Stimulated activated CD4-positive, alpha-beta T cell treated with anti-CD3 and anti-CD28 coated beads, TNF-alpha, amount 100 ng/mL, for 24 hours (primary cell): ENCODE data around the gene HMSD.

Experiments
- DNase-seq, 3 experiments: peaks; one replicate each; pipeline ENCODE4 v3.0.0-alpha.2; 2020; ENCODE audit warnings: low read depth in 3 of 3

The HMSD gene

DNA sequence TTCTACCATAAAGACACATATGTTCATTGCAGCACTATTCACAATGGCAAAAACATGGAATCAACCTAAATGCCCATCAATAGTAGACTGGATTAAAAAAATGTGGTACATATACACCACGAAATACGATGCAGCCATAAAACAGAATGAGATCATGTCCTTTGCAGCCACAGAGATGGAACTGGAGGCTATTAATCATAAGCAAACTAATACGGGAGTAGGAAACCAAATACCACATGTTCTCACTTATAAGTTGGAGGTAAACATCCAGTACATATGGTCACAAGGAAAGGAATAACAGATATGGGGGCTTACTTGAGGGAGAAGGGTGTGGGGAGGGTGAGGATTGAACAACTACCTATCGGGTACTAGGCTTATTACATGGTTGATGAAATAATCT lies 7.7 kb downstream of the HMSD start:
- DNase-seq = no peak

DNA sequence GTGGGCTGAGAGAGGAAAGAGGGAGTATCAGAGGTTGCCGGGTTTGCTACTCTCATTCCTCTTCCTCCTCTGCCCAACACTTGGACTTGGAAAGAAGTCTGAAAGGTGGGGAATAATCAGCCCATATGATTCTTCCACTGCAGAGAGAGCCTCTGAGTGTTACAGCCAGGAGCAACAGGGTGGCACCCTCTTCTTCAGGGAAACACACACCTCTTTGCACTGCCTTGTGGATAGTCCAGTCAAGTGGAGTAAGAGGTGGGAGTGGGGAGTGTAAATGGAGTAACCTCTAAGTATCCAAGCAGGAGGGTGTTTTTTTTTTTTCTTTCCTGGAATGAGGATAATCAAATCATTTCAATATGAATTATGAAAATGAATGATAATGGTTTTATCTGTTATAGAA lies 11.8 kb downstream of the HMSD start:
- no peak for DNase-seq

DNA sequence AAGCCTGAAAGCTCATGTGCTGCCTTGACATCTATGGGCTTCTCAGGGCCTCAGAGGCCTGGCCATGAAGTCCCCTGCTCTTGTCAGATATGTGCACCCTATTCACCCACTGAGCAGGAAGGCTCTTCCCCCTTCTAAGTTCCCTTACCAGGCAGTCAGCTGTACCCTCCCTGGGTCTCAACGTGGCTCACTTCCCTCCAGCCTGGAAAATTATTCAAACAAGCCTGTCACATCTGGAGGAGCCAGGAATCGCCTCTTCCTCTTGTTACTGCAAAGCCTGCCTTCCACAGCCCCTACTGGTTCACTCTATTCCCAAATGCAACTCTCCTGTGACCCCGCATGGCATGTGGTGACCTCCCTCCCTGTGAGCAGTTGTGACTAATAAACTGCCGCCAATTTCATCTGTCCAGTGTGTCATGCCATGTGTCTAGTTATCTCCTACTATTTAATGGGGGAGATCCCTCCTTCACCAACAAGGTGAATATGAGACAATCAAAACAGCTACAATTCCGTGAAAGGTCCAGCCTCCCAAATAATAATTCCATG lies 12.4 kb downstream of the HMSD start:
- no peak for DNase-seq

DNA sequence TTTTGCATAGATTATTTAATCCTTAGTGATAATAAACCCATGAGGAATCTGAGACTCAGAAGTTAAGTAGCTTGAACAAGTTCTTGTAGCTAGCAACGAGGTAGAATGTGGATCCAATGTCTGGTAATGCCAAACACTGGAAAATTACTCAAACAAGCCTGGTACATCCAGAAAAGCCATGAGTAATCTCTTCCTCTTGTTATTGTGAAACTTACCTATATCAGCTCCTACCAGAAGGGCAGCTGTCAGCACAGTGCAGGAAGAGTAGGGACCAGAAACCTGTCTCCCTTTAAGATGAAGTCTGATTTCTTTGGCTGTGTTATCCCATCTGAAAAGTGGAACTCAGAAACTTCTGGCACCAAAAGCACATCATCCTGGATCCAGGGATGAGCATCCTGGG lies 13.0 kb downstream of the HMSD start:
- DNase-seq = no peak

DNA sequence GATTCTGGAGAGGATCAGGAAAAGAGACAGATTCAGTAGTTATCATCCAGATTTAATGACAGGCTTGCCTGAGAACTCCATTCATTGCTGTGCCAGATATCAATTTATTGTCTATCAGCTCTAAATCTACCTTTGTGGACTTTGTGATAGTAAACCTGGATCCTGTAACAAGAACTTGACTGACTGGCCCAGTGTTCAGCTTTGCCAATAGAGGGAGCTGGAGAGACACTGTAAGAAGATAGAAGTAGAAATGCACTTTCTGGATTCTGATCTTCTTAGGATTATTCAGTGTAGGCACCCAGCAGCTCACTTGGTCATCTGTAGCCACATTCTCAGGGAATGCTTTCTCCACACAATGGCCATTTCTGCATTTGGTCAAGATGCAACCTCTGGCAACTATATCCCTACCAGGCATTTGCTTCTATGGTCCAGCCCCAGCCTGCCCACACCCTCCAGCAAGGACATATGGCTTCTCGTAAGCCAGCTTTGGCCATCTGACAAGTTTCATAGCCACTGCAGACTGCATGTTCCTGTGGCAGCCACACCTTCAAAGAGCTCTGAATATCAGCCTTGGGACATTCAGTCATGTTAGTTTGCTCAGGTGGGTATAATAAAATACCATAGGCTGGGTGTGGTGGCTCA lies 14.6 kb downstream of the HMSD start:
- peak in 2 of 3 experiments; percentile 7 to 26 for DNase-seq

DNA sequence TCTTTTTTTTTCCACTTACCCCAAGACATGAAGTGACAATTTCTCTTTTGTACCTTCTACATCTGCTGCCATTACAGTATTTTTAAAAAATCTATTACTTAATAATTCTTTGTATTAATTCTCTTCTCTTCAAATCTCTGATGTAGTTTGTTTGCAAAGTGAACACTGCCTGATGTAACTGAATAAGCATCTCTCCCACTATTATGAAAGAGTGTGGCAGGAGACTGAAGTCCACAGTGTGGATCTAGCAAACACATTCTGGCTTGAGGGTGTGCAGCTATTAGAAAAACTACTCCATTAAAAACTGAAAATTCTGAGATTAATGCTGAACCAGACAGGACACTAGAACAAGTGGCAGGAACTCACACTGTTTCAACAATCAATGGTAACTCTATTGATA lies 15.8 kb downstream of the HMSD start:
- DNase-seq = no peak

DNA sequence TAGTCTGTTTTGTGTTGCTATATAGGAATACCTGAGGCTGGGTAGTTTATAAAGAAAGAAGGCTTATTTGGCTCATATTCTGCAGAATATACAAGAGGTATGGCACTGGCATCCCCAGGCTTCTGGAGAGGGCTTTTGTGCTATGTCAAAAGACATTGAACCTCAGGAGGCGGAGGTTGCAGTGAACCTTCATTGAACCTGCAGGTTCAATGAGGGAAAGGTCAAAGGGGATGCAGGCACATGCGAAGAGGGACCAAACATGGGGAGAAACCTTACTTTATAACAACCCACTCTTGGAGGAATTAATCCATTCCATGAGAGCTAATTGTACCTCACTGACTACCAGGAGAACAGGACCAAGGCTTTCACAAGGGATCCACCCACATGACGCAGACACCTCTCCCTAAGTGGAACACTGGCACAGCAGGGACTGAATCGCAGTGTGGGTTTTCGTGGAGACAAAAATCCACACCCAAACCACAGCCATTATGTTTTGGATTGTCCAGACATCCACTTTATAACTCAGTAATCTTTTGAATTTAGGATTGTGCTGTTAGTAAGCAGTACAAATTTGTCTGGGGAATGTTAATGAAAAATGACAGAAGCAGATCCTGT lies 16.7 kb downstream of the HMSD start:
- no peak for DNase-seq

DNA sequence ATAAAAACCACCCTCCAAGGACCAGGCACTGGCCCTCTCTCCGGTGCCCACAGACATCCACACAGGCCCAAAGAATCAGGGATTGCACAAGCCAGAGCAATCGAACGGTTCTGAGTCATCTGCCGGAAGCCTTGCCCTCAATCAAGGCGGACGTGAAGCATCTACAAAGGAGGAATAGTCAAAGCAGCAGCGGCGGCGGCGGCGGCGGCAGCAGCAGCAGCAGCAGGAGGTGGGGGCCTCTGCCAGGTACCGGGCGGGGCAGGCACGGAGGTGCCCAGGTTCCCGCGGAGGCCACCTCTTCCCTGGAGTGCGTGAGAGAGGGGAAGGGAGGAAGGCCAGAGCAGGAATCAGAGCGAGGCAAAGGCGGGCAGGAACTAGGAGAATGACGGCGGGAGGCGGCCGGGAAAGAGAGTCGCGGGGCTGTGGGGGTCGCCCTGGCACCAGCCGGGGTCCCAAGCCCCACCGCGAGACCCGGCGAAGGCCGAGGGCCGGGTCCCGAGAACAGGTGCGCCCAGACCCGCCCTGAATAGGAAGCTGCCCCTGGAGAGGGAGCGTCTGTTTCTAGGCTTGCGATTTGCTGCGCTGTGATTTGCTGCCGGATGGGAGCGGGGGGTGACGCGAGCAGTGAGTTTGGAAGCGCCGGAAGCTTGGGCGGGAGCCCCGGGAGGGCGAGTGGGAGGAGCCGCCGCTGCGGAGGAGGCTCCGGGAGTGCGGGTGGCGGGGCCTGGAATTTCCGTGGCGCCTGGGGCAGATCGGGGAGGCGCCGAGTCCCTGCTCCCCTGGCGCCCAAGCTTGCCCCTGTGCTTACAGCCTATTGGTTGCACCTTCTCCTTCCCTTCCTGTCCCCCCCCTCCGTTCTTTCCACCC lies 21.1 kb downstream of the HMSD start, which contains the start of gene SERPINB8:
SERPINB8 (plus strand) TSS at position 140 of the 867 bp plus-strand sequence. CDS start 8,228 bp downstream, outside the sequence.
- peak; percentile 59 to 84 (median 67) for DNase-seq

DNA sequence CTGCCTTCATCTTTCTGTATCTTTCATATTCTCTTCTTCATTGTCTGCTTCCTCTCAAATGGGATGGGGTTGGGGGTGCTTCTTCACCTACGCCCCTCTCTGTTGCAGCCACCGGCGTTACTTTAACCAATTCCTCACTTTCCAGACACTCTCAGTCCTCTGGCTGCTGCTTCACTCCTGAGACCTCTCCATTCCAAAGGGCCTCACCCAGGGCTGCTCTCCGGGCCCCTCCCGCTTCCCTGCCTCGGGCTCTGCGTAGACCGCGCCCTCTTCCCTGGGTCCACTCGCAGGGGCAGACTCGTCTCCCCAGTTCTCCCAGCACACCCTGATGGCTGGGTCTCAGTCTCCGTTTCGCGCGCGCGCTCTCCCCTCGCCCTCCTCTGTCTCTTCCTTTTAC lies 21.7 kb downstream of the HMSD start:
- no peak for DNase-seq

DNA sequence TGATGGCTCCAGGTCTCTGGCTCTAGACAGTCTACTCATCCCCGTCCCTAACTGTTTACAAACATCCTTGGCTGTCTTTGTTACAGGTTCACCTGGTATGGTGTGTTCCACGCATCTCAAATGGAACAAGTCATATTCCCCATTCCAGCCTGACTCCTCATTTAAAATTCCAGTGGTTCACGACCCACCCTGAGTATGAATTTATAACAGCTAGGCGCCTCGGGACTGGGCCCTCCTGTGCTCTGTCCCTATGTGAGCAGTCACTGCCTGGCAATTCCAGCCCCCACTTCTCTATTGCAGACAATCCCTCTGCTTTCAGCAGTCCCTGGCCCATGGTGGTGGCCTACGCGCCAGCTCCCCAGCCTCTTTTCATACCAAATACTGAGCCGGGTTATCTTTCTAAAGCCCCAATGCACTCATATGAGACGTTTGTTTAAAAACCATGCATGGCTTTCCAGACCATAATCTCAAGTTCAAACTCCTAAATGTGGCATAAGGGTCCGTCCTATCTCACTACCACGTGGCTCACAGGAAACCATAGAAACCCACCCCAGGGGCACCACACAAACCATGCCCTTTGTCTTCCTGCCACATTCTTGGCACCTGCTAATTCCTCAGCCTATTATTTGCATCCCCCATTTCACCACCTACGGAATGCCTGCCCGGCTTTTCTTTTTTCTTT lies 22.4 kb downstream of the HMSD start:
- no peak for DNase-seq

DNA sequence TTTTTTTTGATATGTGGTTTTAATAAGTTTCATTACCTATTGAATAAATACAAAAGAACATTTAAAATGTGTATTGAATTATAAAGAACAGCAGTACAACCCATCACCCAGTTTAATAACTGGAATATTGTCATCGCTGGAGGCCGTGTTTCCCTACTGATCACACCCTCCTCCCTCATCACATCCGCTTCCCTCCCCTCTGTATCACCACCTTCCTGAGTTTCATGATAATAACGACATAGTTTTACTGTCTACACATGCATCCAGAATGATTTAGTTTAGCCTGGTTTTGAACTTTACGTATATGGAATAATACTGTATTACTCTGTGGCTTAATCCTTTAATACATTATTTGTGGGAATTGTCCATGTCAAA lies 22.9 kb downstream of the HMSD start:
- no peak for DNase-seq

DNA sequence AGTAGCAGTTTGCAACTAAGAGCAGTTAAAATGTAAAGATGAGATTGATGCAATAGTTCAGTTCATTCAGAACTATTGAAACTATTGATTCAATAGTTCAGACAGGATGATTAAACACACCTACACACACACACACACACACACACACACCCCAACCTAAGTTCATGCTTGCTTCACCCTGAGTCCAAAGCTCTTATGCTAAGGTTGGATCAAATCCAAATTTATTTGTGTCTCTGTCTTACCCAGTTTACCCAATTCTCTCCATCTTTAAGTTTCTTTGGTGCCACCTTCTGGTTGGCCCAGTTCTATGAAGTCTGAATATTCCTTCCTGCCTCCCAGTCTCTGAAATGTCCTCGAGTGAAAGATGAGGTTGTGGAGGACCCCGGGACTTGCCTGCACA lies 25.9 kb downstream of the HMSD start:
- DNase-seq = no peak

DNA sequence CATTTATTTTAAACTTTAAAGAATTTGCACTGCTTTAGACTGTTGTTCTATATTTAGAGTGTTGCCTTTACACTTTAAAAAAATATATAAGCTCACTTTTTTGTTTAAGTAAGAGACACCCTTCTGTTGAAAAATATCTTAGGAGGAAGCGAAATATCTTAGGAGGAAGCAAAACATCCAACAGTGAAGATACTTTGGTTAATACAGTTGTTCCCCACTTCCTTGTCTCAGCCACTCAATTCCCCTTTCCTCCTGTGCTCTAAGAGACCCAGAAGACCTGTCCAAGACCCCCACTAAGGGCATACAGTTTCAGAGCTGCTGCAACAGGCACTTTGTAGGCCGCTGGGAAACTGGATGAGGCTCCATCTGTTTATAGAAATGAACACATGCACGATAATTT lies 26.5 kb downstream of the HMSD start:
- DNase-seq = no peak

DNA sequence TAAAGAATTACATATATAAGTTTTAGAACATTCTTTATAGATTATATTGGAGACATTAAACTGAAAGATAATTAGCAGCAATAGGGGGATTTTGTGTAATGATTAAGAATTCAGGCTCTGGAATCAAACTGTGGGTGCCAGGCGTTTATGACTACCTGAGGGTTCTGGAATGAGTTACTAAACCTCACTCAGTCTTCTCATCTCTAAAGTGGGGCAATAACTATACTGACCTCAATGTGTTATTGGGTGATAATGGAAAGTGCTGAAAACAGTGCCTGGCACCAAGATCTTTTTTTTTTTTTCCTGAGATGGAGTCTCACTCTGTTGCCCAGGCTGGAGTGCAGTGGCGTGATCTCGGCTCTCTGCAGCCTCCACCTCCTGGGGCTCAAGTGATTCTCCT lies 27.9 kb downstream of the HMSD start:
- DNase-seq = no peak

DNA sequence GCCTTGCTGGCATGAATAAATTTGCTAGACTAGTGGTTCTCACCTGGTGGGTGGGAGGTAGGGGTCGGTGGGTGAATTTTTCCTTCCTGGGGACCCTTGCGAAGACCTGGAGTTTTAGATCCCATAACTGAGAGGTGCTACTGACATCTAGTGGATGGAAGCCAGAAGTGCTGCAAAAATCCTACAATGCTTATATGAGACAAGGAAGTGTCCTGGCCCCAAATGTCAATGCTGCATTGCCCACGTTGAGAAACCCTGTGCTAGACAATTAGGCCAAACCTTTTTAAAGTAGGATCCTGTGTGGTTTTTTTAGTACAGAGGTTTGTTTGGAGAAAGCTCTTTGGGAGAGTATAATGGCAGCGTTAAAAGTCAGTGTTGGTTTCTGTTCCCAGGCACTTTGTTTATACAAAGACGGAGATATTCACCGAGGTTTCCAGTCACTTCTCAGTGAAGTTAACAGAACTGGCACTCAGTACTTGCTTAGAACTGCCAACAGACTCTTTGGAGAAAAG lies 30.4 kb downstream of the HMSD start:
- DNase-seq = no peak

DNA sequence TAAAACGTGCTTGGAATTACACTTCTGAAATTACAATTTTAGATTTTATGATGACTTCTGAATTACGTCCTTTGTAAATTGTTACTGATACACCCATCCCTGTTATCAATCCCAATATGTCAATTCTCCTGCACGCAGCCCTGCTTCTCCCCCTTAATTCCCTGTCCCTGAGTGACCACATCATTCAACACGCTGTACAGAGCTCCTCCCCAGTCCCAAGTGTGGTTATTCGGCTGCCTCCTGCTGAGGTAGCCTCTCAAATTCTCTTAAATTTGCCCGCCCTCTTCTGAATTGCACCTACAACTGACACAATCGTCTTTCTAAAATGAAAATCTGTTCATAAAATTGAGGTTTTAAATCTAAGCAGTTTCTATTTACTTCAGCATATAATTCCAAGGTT lies 30.9 kb downstream of the HMSD start:
- no peak for DNase-seq

DNA sequence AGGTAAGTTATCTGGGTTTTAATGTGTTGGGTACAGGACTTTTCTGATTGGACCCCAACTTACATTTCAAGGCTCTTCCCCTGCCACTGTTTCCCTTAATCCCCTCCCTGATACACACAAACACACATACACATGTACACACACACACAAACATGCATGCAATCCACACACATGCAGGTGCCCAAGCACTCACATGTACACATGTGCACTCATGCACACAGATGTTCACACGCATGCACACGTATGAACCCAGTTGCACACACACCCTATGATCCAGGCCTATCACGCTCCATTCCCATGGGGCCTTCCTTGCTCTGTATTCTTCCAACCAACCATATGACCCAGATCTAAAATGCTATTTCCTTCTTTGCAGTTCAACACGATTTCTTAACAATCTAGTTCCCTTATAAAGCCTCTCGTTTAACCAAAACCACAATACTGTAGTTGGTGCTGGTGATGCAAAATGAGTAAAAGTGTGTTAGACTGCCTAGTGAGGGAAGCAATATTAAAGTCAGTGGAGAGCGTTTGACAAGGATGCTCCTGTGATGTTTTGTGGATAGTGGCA lies 31.9 kb downstream of the HMSD start:
- no peak for DNase-seq

DNA sequence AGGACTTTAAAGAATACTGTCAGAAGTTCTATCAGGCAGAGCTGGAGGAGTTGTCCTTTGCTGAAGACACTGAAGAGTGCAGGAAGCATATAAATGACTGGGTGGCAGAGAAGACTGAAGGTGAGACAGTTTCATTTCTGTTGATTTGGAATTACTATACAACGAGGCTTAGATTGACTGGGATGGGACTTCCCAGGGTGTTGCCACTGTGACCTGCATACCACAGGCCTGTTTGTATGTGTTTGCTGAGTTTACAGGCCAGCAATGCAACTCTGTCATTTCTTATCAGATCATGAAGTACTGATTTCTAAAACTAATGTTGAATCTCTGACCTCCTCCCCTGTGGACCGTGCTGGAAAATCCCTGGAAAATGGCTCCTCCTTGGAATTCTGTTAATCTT lies 32.6 kb downstream of the HMSD start:
- DNase-seq = no peak

DNA sequence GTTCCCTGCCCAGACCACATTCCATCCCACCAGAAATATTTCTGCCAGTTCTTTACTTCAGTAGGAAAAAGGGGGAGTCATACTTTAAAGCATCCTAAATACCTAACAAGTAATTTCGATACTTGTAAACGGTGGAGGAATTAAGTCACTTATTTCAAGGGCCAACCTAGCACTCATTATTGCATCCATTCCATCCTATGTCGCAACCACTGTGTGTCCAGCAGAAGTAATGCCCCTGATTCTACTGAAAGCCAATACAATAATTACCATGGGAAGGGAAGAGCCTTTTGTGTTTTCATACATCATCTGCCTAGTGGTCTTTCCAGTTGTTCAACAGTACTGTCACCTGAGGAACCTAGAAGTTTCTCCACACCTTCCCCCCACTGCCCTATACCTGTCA lies 33.3 kb downstream of the HMSD start:
- no peak for DNase-seq

DNA sequence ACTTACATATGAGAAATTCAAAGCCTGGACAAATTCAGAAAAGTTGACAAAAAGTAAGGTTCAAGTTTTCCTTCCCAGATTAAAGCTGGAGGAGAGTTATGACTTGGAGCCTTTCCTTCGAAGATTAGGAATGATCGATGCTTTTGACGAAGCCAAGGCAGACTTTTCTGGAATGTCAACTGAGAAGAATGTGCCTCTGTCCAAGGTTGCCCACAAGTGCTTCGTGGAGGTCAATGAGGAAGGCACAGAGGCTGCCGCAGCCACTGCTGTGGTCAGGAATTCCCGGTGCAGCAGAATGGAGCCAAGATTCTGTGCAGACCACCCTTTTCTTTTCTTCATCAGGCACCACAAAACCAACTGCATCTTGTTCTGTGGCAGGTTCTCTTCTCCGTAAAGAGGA lies 37.8 kb downstream of the HMSD start:
- DNase-seq = no peak

DNA sequence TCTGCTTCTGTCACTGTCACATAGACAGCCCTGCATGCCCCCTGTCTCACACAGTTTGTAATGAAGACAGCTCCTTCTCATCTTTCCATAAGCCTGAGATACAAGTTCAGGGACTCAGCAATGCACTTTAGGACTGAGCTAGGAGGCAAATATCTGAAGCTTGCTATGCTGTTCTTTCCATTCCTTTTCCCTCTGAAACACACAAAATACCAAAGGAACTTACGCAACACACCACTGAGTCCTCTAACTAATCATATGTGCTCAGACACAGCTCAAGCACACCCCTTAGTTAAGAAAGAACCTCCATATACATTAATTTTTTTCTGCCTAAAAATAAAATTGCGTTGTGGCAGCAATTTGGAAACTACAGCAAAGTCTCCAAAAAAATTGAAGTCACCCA lies 38.6 kb downstream of the HMSD start:
- DNase-seq = no peak

DNA sequence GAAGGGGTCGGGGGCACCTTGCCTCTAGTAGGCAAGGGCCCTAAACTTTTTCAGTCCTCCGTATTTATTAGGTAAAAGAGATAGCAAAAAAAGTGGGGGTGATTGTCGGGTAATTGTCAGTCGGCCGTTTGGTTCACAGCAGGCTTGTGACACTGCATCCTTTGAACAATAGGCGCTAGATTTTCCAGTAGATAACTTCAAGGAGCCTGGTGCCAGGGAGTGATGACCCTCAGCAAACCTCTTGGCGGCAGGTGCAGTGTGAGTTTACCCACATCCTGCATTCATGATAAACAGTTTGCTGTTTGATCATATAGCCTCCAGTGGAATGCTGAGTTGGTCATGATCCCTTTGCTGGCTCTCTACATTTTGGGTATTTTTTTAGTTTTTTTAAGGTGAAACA lies 43.6 kb downstream of the HMSD start:
- no peak for DNase-seq
